GM19043 (cell line): Measurements from ENCODE around the gene MINDY2.
"Not testable (repeated sequence)": the region's sequence is repeated elsewhere in the genome, so short reads cannot be mapped to it uniquely, and the experiment has no call there.

Source experiments
- ATAC-seq: cut with Tn5 transposase; IDR thresholded peaks from one replicate; pipeline ENCODE4 v1.9.1; 2021; ENCODE audit warnings: low read depth; ENCODE audit not compliant: unreplicated experiment

The MINDY2 gene

GRCh38 chr15:58795825-58796224 is 24.7 kb downstream of the MINDY2 start:
- no peak for ATAC-seq

- no peak for ATAC-seq
Observed at GRCh38 chr15:58797505-58797904, 26.4 kb downstream of the MINDY2 start.

GRCh38 chr15:58805095-58805494 is 34.0 kb downstream of the MINDY2 start:
- ATAC-seq: no peak

- ATAC-seq: not testable (repeated sequence)
Observed at GRCh38 chr15:58823267-58823666, 52.2 kb downstream of the MINDY2 start.

GRCh38 chr15:58830556-58830955 is 59.5 kb downstream of the MINDY2 start:
- no peak for ATAC-seq

GRCh38 chr15:58833681-58834426 is 62.8 kb downstream of the MINDY2 start:
- ATAC-seq: not testable (repeated sequence)

- ATAC-seq: no peak
Observed at GRCh38 chr15:58839485-58839884, 68.4 kb downstream of the MINDY2 start.

GRCh38 chr15:58840048-58840447 is 68.9 kb downstream of the MINDY2 start:
- no peak for ATAC-seq

- no peak for ATAC-seq
Observed at GRCh38 chr15:58842713-58843396, 71.8 kb downstream of the MINDY2 start.

- not testable (repeated sequence) for ATAC-seq
Observed at GRCh38 chr15:58851205-58851604, 80.1 kb downstream of the MINDY2 start.

GRCh38 chr15:58852347-58852746 is 81.2 kb downstream of the MINDY2 start:
- ATAC-seq: no peak

GRCh38 chr15:58854593-58854992 is 83.5 kb downstream of the MINDY2 start:
- no peak for ATAC-seq

- ATAC-seq: no peak
Observed at GRCh38 chr15:58856086-58856485, 85.0 kb downstream of the MINDY2 start.

- ATAC-seq: not testable (repeated sequence)
Observed at GRCh38 chr15:58856621-58857020, 85.5 kb downstream of the MINDY2 start.

GRCh38 chr15:58862326-58862725 is 91.2 kb downstream of the MINDY2 start:
- ATAC-seq: no peak

- ATAC-seq: no peak
Observed at GRCh38 chr15:58864602-58865424, 93.7 kb downstream of the MINDY2 start.

- no peak for ATAC-seq
Observed at GRCh38 chr15:58865425-58865880, 94.4 kb downstream of the MINDY2 start.

- no peak for ATAC-seq
Observed at GRCh38 chr15:58867926-58868325, 96.8 kb downstream of the MINDY2 start.

- ATAC-seq: no peak
Observed at GRCh38 chr15:58870451-58870850, 99.3 kb downstream of the MINDY2 start.

GRCh38 chr15:58873267-58873666 is 102.2 kb downstream of the MINDY2 start:
- ATAC-seq: no peak

GRCh38 chr15:58875343-58875742 is 104.2 kb downstream of the MINDY2 start:
- no peak for ATAC-seq
